K562 (cell line): ENCODE measurements around the gene HOXA9. TPM values are rescaled to one million over a fixed set of nuclear protein-coding genes. Genes with fewer than 3 reads are reported as not detected.

ENCODE experiments used
- ATAC-seq: fragments of 200-7000 bp; cut with Tn5 transposase; 3 replicates; pipeline ENCODE4 v1.9.1; 2020; ENCODE audit warnings: moderate library complexity
- BruUV-seq: library from RNA; stranded (reverse); fragments of 400-500 nt; replicated peaks from 2 replicates; lab custom pipeline; 2021; lab: Mats Ljungman, UMichigan
- CTCF ChIA-PET: fragments of 300-600 bp; formaldehyde crosslinking; extraction: SDS; loops from one replicate; lab custom pipeline; 2021; ENCODE audit warnings: low intra/inter-chr PET ratio; lab: Yijun Ruan, JAX
- POLR2A ChIA-PET: fragments of 300-600, 350-650 bp; sonication (Branson Sonifier 250); formaldehyde crosslinking; extraction: SDS; loops from one replicate; lab custom pipeline; 2021; ENCODE audit warnings: antibody characterized with exemption, inconsistent platforms; lab: Yijun Ruan, JAX
- DNase-seq, 4 experiments: peaks; one replicate each; pipeline versions ENCODE4 v3.0.0 to v3.0.0-alpha.2; 2011 to 2018; ENCODE audit warnings: low spot score in 3 of 4, mixed read lengths in 3 of 4; ENCODE audit errors: extremely low read depth in 1 of 4
- FAIRE-seq: peaks from 2 replicates; lab custom pipeline; 2011; peaks lifted over from hg19 to GRCh38; lab: Jason Lieb, UNC
- H2AFZ ChIP-seq: 2 replicates; pipeline ENCODE4 v1.6.0; 2011; ENCODE audit warnings: low read depth, low read length, control low read depth, inconsistent platforms
- H3K27ac ChIP-seq: fragments of 200-600 bp; 3 replicates; pipeline ENCODE4 v1.8.0; 2011; ENCODE audit warnings: low read depth, mild to moderate bottlenecking, control low read depth, inconsistent platforms, low read length, moderate library complexity, mixed read lengths; ENCODE audit errors: extremely low read depth
- H3K27me3 ChIP-seq, 2 experiments: fragments of 300-600 bp in 1 of 2; 2 replicates in 1 of 2; 3 replicates in 1 of 2; pipeline versions ENCODE4 v1.6.0 to v1.8.0; 2011; ENCODE audit warnings: inconsistent platforms in 2 of 2, low read length in 2 of 2, mild to moderate bottlenecking in 1 of 2, mixed read lengths in 1 of 2, moderate library complexity in 1 of 2; ENCODE audit not compliant: control insufficient read depth in 2 of 2, insufficient read depth in 2 of 2
- H3K36me3 ChIP-seq: fragments of 300-600 bp; 3 replicates; pipeline ENCODE4 v1.8.0; 2011; ENCODE audit warnings: mild to moderate bottlenecking, low read length, inconsistent platforms; ENCODE audit not compliant: control insufficient read depth, insufficient read depth
- H3K4me1 ChIP-seq, 2 experiments: fragments of 200-600 bp in 1 of 2; replicated peaks in 1 of 2; 2 replicates in 1 of 2; 3 replicates in 1 of 2; pipeline versions ENCODE4 v1.5.1 to v1.8.0; 2011; ENCODE audit warnings: inconsistent platforms in 2 of 2, low read length in 2 of 2, mild to moderate bottlenecking in 1 of 2, mixed read lengths in 1 of 2, moderate library complexity in 1 of 2; ENCODE audit not compliant: control insufficient read depth in 2 of 2, insufficient read depth in 2 of 2
- H3K4me2 ChIP-seq: 2 replicates; pipeline ENCODE4 v1.6.1; 2011; ENCODE audit warnings: low read length, control low read depth, inconsistent platforms, mixed read lengths; ENCODE audit not compliant: insufficient read depth
- H3K4me3 ChIP-seq: fragments of 200-600 bp; sonication (generic), shearing (Covaris generic); 2 replicates; pipeline ENCODE4 v1.5.1; 2016; ENCODE audit warnings: control low read depth, inconsistent platforms
- H3K79me2 ChIP-seq: fragments of 200-600 bp; 3 replicates; pipeline ENCODE4 v1.8.0; 2011; ENCODE audit warnings: low read length, inconsistent platforms; ENCODE audit not compliant: control insufficient read depth, insufficient read depth
- H3K9ac ChIP-seq, 2 experiments: 2 replicates each; pipeline versions ENCODE4 v1.6.0 to v1.6.1; 2011; ENCODE audit warnings: low read depth in 2 of 2, low read length in 2 of 2, control low read depth in 1 of 2, inconsistent platforms in 1 of 2, mild to moderate bottlenecking in 1 of 2, mixed read lengths in 1 of 2; ENCODE audit not compliant: insufficient read depth in 1 of 2
- H3K9me1 ChIP-seq: one replicate; pipeline ENCODE4 v1.6.0; 2011; ENCODE audit warnings: inconsistent platforms, mild to moderate bottlenecking, low read length, moderate library complexity; ENCODE audit not compliant: control insufficient read depth, insufficient read depth
- H3K9me3 ChIP-seq: replicated peaks from 2 replicates; pipeline ENCODE4 v1.5.1; 2011; ENCODE audit warnings: low read depth, low read length, inconsistent platforms; ENCODE audit not compliant: control insufficient read depth, insufficient read depth
- H4K20me1 ChIP-seq: replicated peaks from 2 replicates; pipeline ENCODE4 v1.6.1; 2011; ENCODE audit warnings: low read length, inconsistent platforms, mixed read lengths; ENCODE audit not compliant: control insufficient read depth, insufficient read depth
- ASH1L ChIP-seq: fragments of 450-650 bp; IDR thresholded peaks from 2 replicates; pipeline ENCODE4 v1.6.1; 2018; ENCODE audit warnings: borderline replicate concordance, mild to moderate bottlenecking, low read depth; ENCODE audit not compliant: partially characterized antibody
- DPF2 ChIP-seq: fragments of 450-650 bp; IDR thresholded peaks from 2 replicates; pipeline ENCODE4 v1.6.1; 2016
- FOXA3 ChIP-seq, 2 experiments: fragments of 450-650 bp in 1 of 2; sonication (generic) in 1 of 2; formaldehyde crosslinking; IDR thresholded peaks in 1 of 2; conservative IDR thresholded peaks in 1 of 2; 2 replicates each; pipeline versions ENCODE4 v1.4.0 to v1.8.0; 2020 to 2022; ENCODE audit warnings: mild to moderate bottlenecking in 2 of 2, missing genetic modification reagents in 1 of 2
- FOXP1 ChIP-seq: sonication (generic); formaldehyde crosslinking; IDR thresholded peaks from 2 replicates; pipeline ENCODE4 v1.8.0; 2022; ENCODE audit warnings: mild to moderate bottlenecking, missing genetic modification reagents
- HMG20B ChIP-seq: fragments of 250-450 bp; sonication (Bioruptor Pico); IDR thresholded peaks from 2 replicates; pipeline ENCODE4 v1.5.0; 2021; ENCODE audit warnings: mild to moderate bottlenecking
- MXI1 ChIP-seq: IDR thresholded peaks from 2 replicates; pipeline ENCODE4 v1.6.1; 2011; ENCODE audit warnings: low read depth, mild to moderate bottlenecking, improper control_type of control experiment, low read length
- RBM25 ChIP-seq: fragments of 200-400 bp; formaldehyde crosslinking; IDR thresholded peaks from 2 replicates; pipeline ENCODE4 v1.6.1; 2018; ENCODE audit warnings: low read length, low read depth, moderate library complexity; ENCODE audit not compliant: severe bottlenecking
- STAT5A ChIP-seq: IDR thresholded peaks from 2 replicates; pipeline ENCODE4 v1.6.1; 2012; ENCODE audit warnings: low read length, inconsistent platforms, borderline replicate concordance
- STAT5B ChIP-seq: fragments of 250-450 bp; sonication (Bioruptor Pico); IDR thresholded peaks from 2 replicates; pipeline ENCODE4 v1.8.0; 2021; ENCODE audit warnings: mild to moderate bottlenecking, inconsistent platforms
- TAF15 ChIP-seq: fragments of 200-400 bp; formaldehyde crosslinking; IDR thresholded peaks from 2 replicates; pipeline ENCODE4 v1.6.1; 2017; ENCODE audit warnings: mild to moderate bottlenecking, low read depth, low read length, moderate library complexity
- U2AF2 ChIP-seq: fragments of 200-400 bp; formaldehyde crosslinking; optimal IDR thresholded peaks from 2 replicates; pipeline ENCODE3; 2017; ENCODE audit warnings: low read depth, mild to moderate bottlenecking, low read length
- ZNF146 ChIP-seq: IDR thresholded peaks from one replicate; pipeline ENCODE4 v1.6.1; 2018; ENCODE audit warnings: missing compliant biosample characterization; ENCODE audit not compliant: unreplicated experiment
- ZNF41 ChIP-seq: fragments of 250-450 bp; sonication (Bioruptor Pico); conservative IDR thresholded peaks from 2 replicates; pipeline ENCODE4 v1.4.0; 2020; ENCODE audit warnings: mild to moderate bottlenecking
- ZNF431 ChIP-seq: sonication (generic); formaldehyde crosslinking; IDR thresholded peaks from 2 replicates; pipeline ENCODE4 v1.8.0; 2022; ENCODE audit warnings: mild to moderate bottlenecking, missing genetic modification reagents
- ZNF695 ChIP-seq: fragments of 450-650 bp; formaldehyde crosslinking; IDR thresholded peaks from 2 replicates; pipeline ENCODE4 v1.4.0; 2020; ENCODE audit warnings: mild to moderate bottlenecking, moderate library complexity
- ZNF75A ChIP-seq: fragments of 450-650 bp; formaldehyde crosslinking; IDR thresholded peaks from 2 replicates; pipeline ENCODE4 v1.4.0; 2020; ENCODE audit warnings: mild to moderate bottlenecking
- WGBS: fragments of 100-300 bp; shearing (Covaris generic); methylation state at CpG from one replicate; pipeline ENCODE4 v1.1.6; 2016; ENCODE audit warnings: low coverage, mixed read lengths; ENCODE audit not compliant: insufficient coverage; ENCODE audit errors: missing lambda C conversion rate; 5-methylcytosine and 5-hydroxymethylcytosine counted together
- in situ Hi-C: fragments of 300-500 bp; cut with MboI; formaldehyde crosslinking; loops from 4 replicates; pipeline ENCODE4 v1.15.0; 2018; ENCODE audit warnings: inconsistent platforms, mixed read lengths
- intact Hi-C: fragments of 100-400 bp; cut with micrococcal nuclease; formaldehyde crosslinking; loops from 2 replicates; pipeline ENCODE4 v1.14.2; 2022
- polyA plus RNA-seq, 8 experiments: library from polyadenylated mRNA; depleted of rRNA in 4 of 8; stranded (reverse) in 5 of 8; unstranded in 3 of 8; fragments of >200 nt; fragmentation: Nextera tagmentation in 2 of 8; fragmentation: Illumina TruSeq in 1 of 8; extraction: Ambion mirVana in 2 of 8; extraction: Trizol in 1 of 8; gene quantifications; 2 replicates each; pipeline versions ENCODE4 v1.2.1 to v1.2.3, GENCODE V29; 2011 to 2014; ENCODE audit warnings: inconsistent platforms in 1 of 8, missing spikeins in 1 of 8
- total RNA-seq, 7 experiments: library from RNA; depleted of rRNA in 6 of 7; stranded (reverse); fragments of >200 nt in 6 of 7; fragmentation: Illumina TruSeq in 2 of 7; extraction: Trizol in 2 of 7; gene quantifications; 2 replicates each; pipeline versions ENCODE4 v1.2.1 to v1.2.3, GENCODE V29; 2011 to 2021; ENCODE audit warnings: low replicate concordance in 1 of 7

HOXA9 gene
- total and polyA plus RNA-seq, 9 of the 15 experiments (the other 6 are each of a cell fraction or from before 2014, with no cell fraction given): not detected

DNA sequence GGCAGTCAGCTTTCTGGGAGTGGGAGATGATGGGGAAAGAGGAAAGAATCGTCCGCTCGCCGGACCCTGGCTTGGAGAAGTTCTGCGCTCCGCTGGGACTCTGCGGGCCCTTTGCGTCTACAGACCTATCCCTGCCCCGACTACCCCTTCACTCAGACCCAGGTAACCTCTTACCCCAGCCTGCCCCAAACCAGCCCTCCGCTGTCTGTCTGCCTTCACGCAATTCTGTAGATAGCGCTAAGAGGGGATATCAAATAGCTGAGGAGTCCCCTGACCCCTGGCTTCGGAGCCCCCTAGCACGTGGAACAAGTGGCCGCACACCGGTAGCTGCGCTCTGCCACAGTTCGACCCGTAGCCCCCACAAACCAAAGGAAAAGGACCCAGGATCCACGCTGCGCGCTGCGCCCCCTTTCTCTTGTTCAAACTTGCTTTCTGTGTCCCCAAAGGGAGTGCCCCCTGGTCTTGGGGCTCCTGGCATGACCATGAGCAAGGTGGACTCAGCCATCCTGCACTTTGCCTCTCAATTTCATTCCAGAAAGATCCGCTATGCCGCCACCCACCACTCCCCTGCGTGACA is 41.8 kb downstream of the HOXA9 start (continued):
- TF ChIP-seq FOXA3 (CRISPR knock-in tag; conservative IDR thresholded peaks at IDR 0.05 in 1 of 2, IDR thresholded peaks at IDR 0.05 in 1 of 2): no peak
- no peak for TF ChIP-seq ASH1L
- no peak for TF ChIP-seq TAF15
- no peak for TF ChIP-seq STAT5B (CRISPR knock-in tag)
- no peak for TF ChIP-seq U2AF2
- TF ChIP-seq ZNF431: no peak
- TF ChIP-seq STAT5A: no peak
- TF ChIP-seq DPF2: no peak
- no peak for TF ChIP-seq ZNF146 (CRISPR knock-in tag)
- TF ChIP-seq FOXP1 (CRISPR knock-in tag): no peak

DNA sequence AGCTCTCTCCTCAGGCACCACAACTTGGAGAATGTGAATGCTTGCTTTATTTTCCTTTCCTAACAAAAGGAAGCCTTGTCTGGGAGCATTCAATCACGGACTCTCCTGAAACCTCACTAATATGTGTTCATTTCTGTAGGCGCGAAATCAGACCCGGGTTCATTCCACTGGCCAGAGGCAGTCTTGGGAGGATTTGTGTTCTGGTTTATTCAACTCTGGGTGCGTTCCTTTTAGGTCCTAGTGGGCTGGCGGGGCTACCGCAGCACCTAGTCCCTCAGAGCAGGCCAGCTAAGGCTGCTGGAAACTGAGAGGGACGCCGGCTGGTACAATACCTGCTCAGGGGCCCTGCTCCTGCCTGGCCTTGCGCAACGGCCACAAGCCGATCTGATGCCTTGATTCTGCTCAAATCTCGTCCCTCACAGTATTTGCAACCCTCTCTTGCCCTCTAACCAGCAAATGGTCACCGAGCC is 42.3 kb downstream of the HOXA9 start:
- ChIA-PET POLR2A (interaction anchor here (0.6 kb wide), 1 partner anchor 95 kb away, joined by 3 read pairs; no protein-coding TSS in a partner anchor), CTCF (no interaction called here)
- peaks cover 29 to 62% of the 10 kb centered on the region in 2 experiments; a peak in 4 of 5 replicates for H3K27me3 ChIP-seq
- FAIRE-seq (no peak), DNase-seq (no peak), ATAC-seq (no peak)
- H2AFZ ChIP-seq: no peak overlapping the region
- no peak overlapping the region for H3K27ac ChIP-seq
- 2% methylated on average over 13 of the region's 14 CpGs for WGBS
- H3K9ac ChIP-seq: no peak overlapping the region
- H3K4me1 ChIP-seq: no peaks in the 10 kb centered on the region
- no peaks in the 10 kb centered on the region for H3K9me1 ChIP-seq
- H4K20me1 ChIP-seq: no peaks in the 10 kb centered on the region; the same call in none of the 2 replicates
- intact Hi-C loops: no loop called here
- in situ Hi-C loops: no loop called here
- H3K36me3 ChIP-seq: no peaks in the 10 kb centered on the region
- no TSS peak for BruUV-seq
- no peaks in the 10 kb centered on the region for H3K9me3 ChIP-seq
- H3K4me3 ChIP-seq: no peak overlapping the region
- no peaks in the 10 kb centered on the region for H3K79me2 ChIP-seq
- no peak for TF ChIP-seq ZNF695 (CRISPR knock-in tag)
- no peak for TF ChIP-seq MXI1
- no peak for TF ChIP-seq ZNF75A (CRISPR knock-in tag)
- TF ChIP-seq ZNF41 (CRISPR knock-in tag): no peak
- TF ChIP-seq RBM25: no peak
- no peak for TF ChIP-seq HMG20B (CRISPR knock-in tag)
- H3K4me2 ChIP-seq: no peak overlapping the region
